Colonic mucosa (tissue), 4 donors: ENCODE results near the gene STOX1. TPM values are rescaled to one million over a fixed set of nuclear protein-coding genes. Genes with fewer than 3 reads are reported as not detected.
"Not testable (repeated sequence)": the region's sequence is repeated elsewhere in the genome, so short reads cannot be mapped to it uniquely, and the experiment has no call there.

Source experiments
- DNase-seq: peaks from one replicate; pipeline ENCODE4 v3.0.0-alpha.2; 2020
- H3K27ac ChIP-seq: fragments of 200-600 bp; one replicate; pipeline ENCODE4 v1.8.0; 2021
- H3K27me3 ChIP-seq: fragments of 200-600 bp; one replicate; pipeline ENCODE4 v1.8.0; 2021
- H3K36me3 ChIP-seq: fragments of 200-600 bp; one replicate; pipeline ENCODE4 v1.8.0; 2021
- H3K4me1 ChIP-seq: fragments of 200-600 bp; one replicate; pipeline ENCODE4 v1.8.0; 2021; ENCODE audit warnings: mild to moderate bottlenecking
- H3K4me3 ChIP-seq: fragments of 200-600 bp; one replicate; pipeline ENCODE4 v1.8.0; 2021
- H3K9ac ChIP-seq, 2 donors: one replicate each; pipeline ENCODE4 v1.7.0; 2013; ENCODE audit warnings: control low read depth in 2 of 2, low read depth in 2 of 2, low read length in 2 of 2
- H3K9me3 ChIP-seq: fragments of 200-600 bp; one replicate; pipeline ENCODE4 v1.8.0; 2021
- intact Hi-C: fragments of 100-400 bp; cut with DNase I; formaldehyde crosslinking; loops from one replicate; pipeline ENCODE4 v1.14.1; 2022
- total RNA-seq, 2 donors: library from RNA; stranded (reverse); fragmentation: NEBNext Ultra II Directional in 1 of 2; extraction: Animal tissue kit (Norgen Biotek cat#: 25700) in 1 of 2; gene quantifications; one replicate each; pipeline ENCODE4 v1.2.1, GENCODE V29; 2021
- TF ChIP-seq, protein P1 (sequence below): fragments of 200-600 bp; IDR thresholded peaks from one replicate; pipeline ENCODE4 v1.8.0; 2022; ENCODE audit warnings: antibody characterized with exemption, mild to moderate bottlenecking
- donor health status: healthy.
- donor health status: DM: no; HTN: no; CAD: no.
- donor health status: DM: no; HTN: no; CAD: no.

The STOX1 gene
- total RNA-seq, 2 donors from 2014 or later, result 0.74 to 3.2 TPM

DNA sequence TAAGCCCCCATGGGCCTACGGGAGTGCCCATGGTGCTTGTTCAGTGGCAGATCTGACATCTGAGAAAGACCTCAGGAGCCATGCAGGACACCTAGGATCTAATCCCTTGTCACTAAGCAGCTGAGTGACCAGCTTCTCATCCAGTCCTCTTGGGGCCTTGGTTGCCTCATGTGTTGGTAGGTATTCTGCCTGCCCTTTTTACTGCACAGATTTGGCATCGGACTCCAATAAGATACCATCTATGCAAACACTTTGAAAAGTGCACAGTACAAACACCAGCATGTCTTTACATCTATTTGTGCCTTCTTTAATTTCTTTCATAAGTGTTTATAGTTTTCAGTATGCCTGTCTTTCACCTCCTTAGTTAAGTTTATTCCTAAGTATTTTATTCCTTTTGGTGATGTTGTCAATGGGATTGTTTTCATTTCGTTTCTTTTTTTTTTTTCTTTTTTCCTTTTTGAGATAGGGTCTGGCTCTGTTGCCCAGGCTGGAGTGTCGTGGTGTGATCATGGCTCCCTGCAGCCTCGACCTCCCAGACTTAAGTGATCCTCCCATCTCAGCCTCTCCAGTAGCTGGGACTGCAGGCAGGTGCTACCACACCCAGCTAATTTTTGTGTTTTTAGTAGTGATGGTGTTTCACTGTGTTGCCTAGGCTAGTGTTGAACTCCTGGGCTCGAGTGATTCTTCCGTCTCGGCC, 10.4 kb downstream of the STOX1 start:
- no peak for DNase-seq
- Histone ChIP-seq H3K4me1 (no peaks in the 10 kb centered on the region), H3K27ac (no peak overlapping the region), H3K9me3 (no peaks in the 10 kb centered on the region), H3K27me3 (no peaks in the 10 kb centered on the region), H3K4me3 (no peak overlapping the region), H3K36me3 (no peaks in the 10 kb centered on the region), H3K9ac (no peak overlapping the region)
- intact Hi-C loops, result no loop called here
- TF ChIP-seq, protein P1, sequence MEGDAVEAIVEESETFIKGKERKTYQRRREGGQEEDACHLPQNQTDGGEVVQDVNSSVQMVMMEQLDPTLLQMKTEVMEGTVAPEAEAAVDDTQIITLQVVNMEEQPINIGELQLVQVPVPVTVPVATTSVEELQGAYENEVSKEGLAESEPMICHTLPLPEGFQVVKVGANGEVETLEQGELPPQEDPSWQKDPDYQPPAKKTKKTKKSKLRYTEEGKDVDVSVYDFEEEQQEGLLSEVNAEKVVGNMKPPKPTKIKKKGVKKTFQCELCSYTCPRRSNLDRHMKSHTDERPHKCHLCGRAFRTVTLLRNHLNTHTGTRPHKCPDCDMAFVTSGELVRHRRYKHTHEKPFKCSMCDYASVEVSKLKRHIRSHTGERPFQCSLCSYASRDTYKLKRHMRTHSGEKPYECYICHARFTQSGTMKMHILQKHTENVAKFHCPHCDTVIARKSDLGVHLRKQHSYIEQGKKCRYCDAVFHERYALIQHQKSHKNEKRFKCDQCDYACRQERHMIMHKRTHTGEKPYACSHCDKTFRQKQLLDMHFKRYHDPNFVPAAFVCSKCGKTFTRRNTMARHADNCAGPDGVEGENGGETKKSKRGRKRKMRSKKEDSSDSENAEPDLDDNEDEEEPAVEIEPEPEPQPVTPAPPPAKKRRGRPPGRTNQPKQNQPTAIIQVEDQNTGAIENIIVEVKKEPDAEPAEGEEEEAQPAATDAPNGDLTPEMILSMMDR, result no peak

DNA sequence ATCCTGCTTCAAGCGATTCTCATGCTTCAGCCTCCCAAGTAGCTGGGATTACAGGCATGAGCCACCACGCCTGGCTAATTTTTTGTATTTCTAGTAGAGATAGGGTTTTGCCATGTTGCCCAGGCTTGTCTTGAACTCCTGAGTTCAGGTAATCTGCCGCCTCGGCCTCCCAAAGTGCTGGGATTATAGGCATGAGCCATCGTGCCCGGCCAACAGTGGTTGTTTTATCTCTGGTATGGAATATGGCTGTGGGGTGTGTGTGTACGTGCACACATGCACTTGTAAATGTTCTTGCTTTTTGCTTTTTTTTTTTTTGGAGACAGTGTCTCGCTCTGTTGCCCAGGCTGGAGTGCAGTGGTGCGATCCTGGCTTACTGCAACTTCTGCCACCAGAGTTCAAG, 13.3 kb downstream of the STOX1 start:
- H3K27me3 ChIP-seq, DNase-seq, intact Hi-C loops, H3K36me3 ChIP-seq, H3K9me3 ChIP-seq, H3K9ac ChIP-seq, H3K27ac ChIP-seq, H3K4me1 ChIP-seq, H3K4me3 ChIP-seq: not testable (repeated sequence)

DNA sequence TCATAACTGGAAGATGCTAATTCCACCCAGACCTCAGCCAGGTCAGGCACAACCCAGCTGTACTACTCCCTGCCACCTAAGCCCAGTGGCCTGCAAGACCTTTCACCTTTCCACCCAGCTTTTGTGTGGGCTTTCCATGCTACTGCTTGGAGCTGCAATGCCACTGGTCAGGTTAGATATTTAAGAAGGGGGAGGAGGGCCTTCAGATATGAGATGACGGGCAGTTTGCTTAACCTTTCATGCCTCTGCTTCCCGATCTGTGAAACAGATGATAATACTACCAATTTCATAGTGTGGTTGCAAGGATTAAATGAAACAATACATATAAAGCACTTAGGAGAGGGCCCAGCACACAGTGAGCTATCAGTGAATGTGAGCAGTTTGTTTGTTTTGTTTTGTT, 20.9 kb downstream of the STOX1 start:
- no peak overlapping the region for H3K4me3 ChIP-seq
- TF ChIP-seq, protein P1, result no peak
- H3K36me3 ChIP-seq, result no peaks in the 10 kb centered on the region
- H3K9me3 ChIP-seq, result no peaks in the 10 kb centered on the region
- intact Hi-C loops, result no loop called here
- H3K4me1 ChIP-seq, result no peaks in the 10 kb centered on the region
- DNase-seq, result no peak
- no peak overlapping the region for H3K9ac ChIP-seq
- H3K27ac ChIP-seq, result no peak overlapping the region
- H3K27me3 ChIP-seq, result no peaks in the 10 kb centered on the region

DNA sequence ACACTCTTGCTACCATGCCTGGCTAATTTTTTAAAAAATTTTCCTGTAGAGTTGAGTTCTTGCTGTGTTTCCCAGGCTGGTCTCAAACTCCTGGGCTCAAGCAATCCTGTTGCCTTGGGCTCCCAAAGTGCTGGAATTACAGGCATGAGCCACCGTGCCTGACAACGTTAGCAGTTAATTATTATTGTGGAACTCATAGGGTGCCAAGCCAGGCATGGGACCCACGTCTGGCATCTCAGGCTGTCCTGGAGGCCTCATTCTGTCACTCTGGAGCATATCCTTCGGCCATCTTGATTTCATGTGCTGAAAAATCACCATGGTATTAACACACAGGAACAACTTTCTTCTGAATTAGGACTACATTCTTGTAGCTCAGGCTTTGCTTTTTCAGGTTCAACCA, 21.5 kb downstream of the STOX1 start:
- no peak for DNase-seq
- Histone ChIP-seq H3K36me3 (no peaks in the 10 kb centered on the region), H3K27ac (no peak overlapping the region), H3K4me3 (no peak overlapping the region), H3K9ac (no peak overlapping the region), H3K4me1 (no peaks in the 10 kb centered on the region), H3K27me3 (no peaks in the 10 kb centered on the region), H3K9me3 (no peaks in the 10 kb centered on the region)
- intact Hi-C loops, result no loop called here
- TF ChIP-seq, protein P1, result no peak

DNA sequence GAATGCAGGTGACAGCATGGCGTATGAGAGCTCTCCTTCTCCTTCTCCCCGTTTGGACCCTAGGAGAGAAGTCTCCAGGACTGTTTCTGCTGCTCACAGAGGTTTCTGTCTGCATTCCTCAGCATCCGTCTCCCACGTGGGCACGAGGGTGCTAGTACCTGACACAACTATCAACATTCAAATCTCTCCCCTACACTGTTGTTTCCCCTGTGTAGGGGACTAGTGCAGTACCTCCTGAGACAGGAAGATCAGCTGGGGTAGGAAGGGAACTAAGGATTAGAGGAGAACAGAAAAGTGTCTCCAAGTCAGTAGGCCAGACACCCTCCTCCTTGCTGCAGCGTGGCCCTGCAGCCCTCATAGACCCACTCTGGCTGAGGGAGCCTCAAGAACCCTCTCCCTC, 29.0 kb downstream of the STOX1 start:
- Histone ChIP-seq H3K27me3 (no peaks in the 10 kb centered on the region), H3K4me3 (no peak overlapping the region), H3K27ac (no peak overlapping the region), H3K4me1 (no peaks in the 10 kb centered on the region), H3K36me3 (no peaks in the 10 kb centered on the region), H3K9me3 (no peaks in the 10 kb centered on the region), H3K9ac (no peak overlapping the region)
- intact Hi-C loops, result no loop called here
- DNase-seq, result no peak
- TF ChIP-seq, protein P1, result no peak

DNA sequence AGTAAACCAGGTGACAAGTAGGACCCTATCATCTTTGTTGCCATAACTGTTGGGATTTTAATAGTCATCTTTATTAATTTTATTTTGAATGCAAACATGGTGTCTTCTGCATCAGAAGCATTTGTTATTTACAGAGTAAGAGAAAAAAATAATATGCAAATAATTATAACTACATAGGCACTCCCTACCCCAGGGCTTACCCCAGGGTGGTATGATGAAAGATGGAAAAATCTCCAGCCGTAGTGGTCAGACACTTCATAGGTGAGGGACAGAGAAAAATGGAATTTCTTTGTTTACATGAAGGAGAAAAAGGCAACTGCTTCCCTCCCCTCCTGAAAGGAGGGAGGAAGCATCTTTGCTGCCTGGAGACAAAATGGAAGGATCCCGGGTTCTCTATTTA, 29.7 kb downstream of the STOX1 start:
- TF ChIP-seq, protein P1, result no peak
- intact Hi-C loops, result no loop called here

More for the DNA sequence above, 29.7 kb downstream of the STOX1 start:
- no peak for DNase-seq
- Histone ChIP-seq H3K9ac (no peak overlapping the region), H3K4me1 (no peaks in the 10 kb centered on the region), H3K27ac (no peak overlapping the region), H3K27me3 (no peaks in the 10 kb centered on the region), H3K9me3 (no peaks in the 10 kb centered on the region), H3K4me3 (no peak overlapping the region), H3K36me3 (no peaks in the 10 kb centered on the region)
